Neutrophil (primary cell): ENCODE measurements around the gene ZNF655.

ENCODE experiments used
- H3K27ac ChIP-seq: fragments of 200-600 bp; sonication (generic); 2 replicates; pipeline ENCODE4 v1.5.1; 2016; ENCODE audit warnings: mild to moderate bottlenecking, moderate library complexity
- H3K27me3 ChIP-seq: fragments of 200-600 bp; sonication (generic); 2 replicates; pipeline ENCODE4 v1.6.0; 2016; ENCODE audit warnings: mild to moderate bottlenecking
- H3K36me3 ChIP-seq: fragments of 200-600 bp; sonication (generic); 2 replicates; pipeline ENCODE4 v1.5.1; 2017
- H3K4me1 ChIP-seq, 2 experiments: fragments of 200-600 bp in 1 of 2; sonication (generic) in 1 of 2; 1 replicate in 1 of 2; 2 replicates in 1 of 2; pipeline versions ENCODE4 v1.5.1 to v1.6.1; 2013 to 2016; ENCODE audit warnings: low read depth in 1 of 2, low read length in 1 of 2, mild to moderate bottlenecking in 1 of 2, moderate library complexity in 1 of 2; ENCODE audit not compliant: control insufficient read depth in 1 of 2, insufficient read depth in 1 of 2
- H3K4me3 ChIP-seq, 2 experiments: fragments of 200-600 bp in 1 of 2; sonication (generic) in 1 of 2; 1 replicate in 1 of 2; 2 replicates in 1 of 2; pipeline ENCODE4 v1.5.1; 2013 to 2016; ENCODE audit warnings: low read depth in 1 of 2, low read length in 1 of 2, mild to moderate bottlenecking in 1 of 2, moderate library complexity in 1 of 2
- H3K9me3 ChIP-seq: fragments of 200-600 bp; sonication (generic); 2 replicates; pipeline ENCODE4 v1.5.1; 2016
- CTCF ChIP-seq: fragments of 200-600 bp; sonication (generic); IDR thresholded peaks from 2 replicates; pipeline ENCODE4 v1.5.1; 2016; ENCODE audit warnings: antibody characterized with exemption

The ZNF655 gene

GRCh38 chr7:99594948-99595745, 36.7 kb downstream of the ZNF655 start:
- Histone ChIP-seq H3K4me1 (no peaks in the 10 kb centered on the region), H3K9me3 (no peaks in the 10 kb centered on the region), H3K4me3 (no peak overlapping the region), H3K27ac (no peak overlapping the region), H3K27me3 (peaks cover 45% of the 10 kb centered on the region), H3K36me3 (no peaks in the 10 kb centered on the region)
- TF ChIP-seq CTCF, result no peak

- Histone ChIP-seq H3K4me1 (no peaks in the 10 kb centered on the region), H3K36me3 (no peaks in the 10 kb centered on the region)
- no peak for TF ChIP-seq CTCF
Measured at GRCh38 chr7:99596408-99596955, 38.0 kb downstream of the ZNF655 start.

GRCh38 chr7:99597762-99598501, 39.5 kb downstream of the ZNF655 start, which contains the start of gene TMEM225B:
Gene TMEM225B (plus strand): TSS chr7:99598267. CDS start chr7:99604389, 6,122 bp downstream.
- Histone ChIP-seq H3K27ac (no peak within 1 kb of the TSS), H3K27me3 (peaks cover 28% of the 10 kb centered on the region), H3K4me1 (peaks cover 8 to 11% of the 10 kb centered on the region in 2 experiments), H3K4me3 (no peak within 1 kb of the TSS), H3K9me3 (no peaks in the 10 kb centered on the region), H3K36me3 (no peaks in the 10 kb centered on the region)
- TF ChIP-seq CTCF, result no peak

More at GRCh38 chr7:99596408-99596955, 38.0 kb downstream of the ZNF655 start:
- Histone ChIP-seq H3K27me3 (peaks cover 33% of the 10 kb centered on the region), H3K4me3 (no peak overlapping the region), H3K9me3 (no peaks in the 10 kb centered on the region), H3K27ac (no peak overlapping the region)

GRCh38 chr7:99599836-99600235, 41.4 kb downstream of the ZNF655 start:
- Histone ChIP-seq H3K27me3 (peaks cover 19% of the 10 kb centered on the region), H3K36me3 (no peaks in the 10 kb centered on the region), H3K9me3 (no peaks in the 10 kb centered on the region), H3K4me3 (no peak overlapping the region), H3K4me1 (peaks cover 12 to 16% of the 10 kb centered on the region in 2 experiments), H3K27ac (no peak overlapping the region)
- TF ChIP-seq CTCF, result no peak

- no peak overlapping the region for H3K27ac ChIP-seq
Measured at GRCh38 chr7:99601656-99602310, 43.3 kb downstream of the ZNF655 start.

More at GRCh38 chr7:99601656-99602310, 43.3 kb downstream of the ZNF655 start:
- no peak overlapping the region for H3K4me3 ChIP-seq
- no peaks in the 10 kb centered on the region for H3K9me3 ChIP-seq
- H3K27me3 ChIP-seq, result peaks cover 9% of the 10 kb centered on the region
- no peak for TF ChIP-seq CTCF
- no peaks in the 10 kb centered on the region for H3K36me3 ChIP-seq
- H3K4me1 ChIP-seq, result peaks cover 12 to 16% of the 10 kb centered on the region in 2 experiments
